Measurements from ENCODE around the gene UTP25.

- TF ChIP-seq CTCF (IDR thresholded peaks at IDR 0.05) (no peak), EZH2 (IDR thresholded peaks at IDR 0.05) (no peak)
These were observed 33.5 kb downstream of the UTP25 start for GRCh38 chr1:209861242-209861641.

All from neural progenitor cell (in vitro differentiated cells).